Measurements from ENCODE around the gene RGS7. TPM values are rescaled to one million over a fixed set of nuclear protein-coding genes. Genes with fewer than 3 reads are reported as not detected.

The RGS7 gene
- total and polyA plus RNA-seq, 10 of the 15 experiments (the other 5 are each of a cell fraction or from before 2014, with no cell fraction given) = not detected

- TF ChIP-seq SUPT20H (IDR thresholded peaks at IDR 0.05; ENCODE audit: borderline replicate concordance, control insufficient read depth, low read depth, low read length) (no peak), ASH2L (IDR thresholded peaks at IDR 0.05; ENCODE audit: borderline replicate concordance, low read depth) (no peak), ELK1 (IDR thresholded peaks at IDR 0.05; ENCODE audit: low read depth, low read length) (no peak)
Observed at GRCh38 chr1:241203817-241204216, 153.2 kb downstream of the RGS7 start (continued).

GRCh38 chr1:241202401-241202800, 154.6 kb downstream of the RGS7 start:
- DNase-seq (ENCODE audit: low read depth, low spot score) (no peak), FAIRE-seq (no peak), ATAC-seq (no peak)
- SMC1A ChIA-PET (ENCODE audit: uncharacterized antibody, unreplicated experiment) = no interaction called here
- no TSS peak for BruUV-seq (replicated peaks)
- CTCF ChIA-PET = no interaction called here
- no peak overlapping the region for H3K9ac ChIP-seq (ENCODE audit: control insufficient read depth, insufficient read depth, low read length)
- intact Hi-C loops (cut with micrococcal nuclease; ENCODE audit: unreplicated experiment) (no loop called here), in situ Hi-C loops (cut with MboI) (no loop called here)
- H3K36me3 ChIP-seq (ENCODE audit: control insufficient read depth in 2 of 2, insufficient read depth in 2 of 2, low read length in 1 of 2) = no peaks in the 10 kb centered on the region
- no peaks in the 10 kb centered on the region for H4K20me1 ChIP-seq (ENCODE audit: control insufficient read depth, insufficient read depth)
- H2AFZ ChIP-seq (ENCODE audit: control insufficient read depth, low read depth, low read length) = no peak overlapping the region
- no peaks in the 10 kb centered on the region for H3K4me1 ChIP-seq (ENCODE audit: control insufficient read depth, insufficient read depth, low read length)
- RAD21 ChIA-PET (ENCODE audit: unreplicated experiment) = no interaction called here
- no peaks in the 10 kb centered on the region for H3K27me3 ChIP-seq (replicated peaks in 1 of 2; ENCODE audit: control insufficient read depth in 2 of 2, insufficient read depth in 2 of 2, low read length in 1 of 2)
- 5% methylated on average over 4 of the region's 4 CpGs for WGBS (ENCODE audit: insufficient coverage, insufficient replicate concordance, low lambda C conversion rate, missing lambda C conversion rate)
- no peak overlapping the region for H3K4me3 ChIP-seq
- no peak overlapping the region for H3K4me2 ChIP-seq (ENCODE audit: control insufficient read depth, insufficient read depth)
- H3K27ac ChIP-seq (ENCODE audit: control insufficient read depth, insufficient read depth) = no peak overlapping the region
- H3K9me3 ChIP-seq (replicated peaks; ENCODE audit: control insufficient read depth, insufficient read depth, low read length) = no peaks in the 10 kb centered on the region
- POLR2A ChIA-PET = no interaction called here
- no peaks in the 10 kb centered on the region for H3K79me2 ChIP-seq (ENCODE audit: control insufficient read depth, insufficient read depth, low read length)
- no peak for TF ChIP-seq ZNF207 (IDR thresholded peaks at IDR 0.05; ENCODE audit: borderline replicate concordance)
- TF ChIP-seq SMC3 (IDR thresholded peaks at IDR 0.05; ENCODE audit: borderline replicate concordance, low read length) = no peak
- no peak for TF ChIP-seq BCLAF1 (IDR thresholded peaks at IDR 0.05)
- TF ChIP-seq RAD51 (IDR thresholded peaks at IDR 0.05) = no peak
- no peak for TF ChIP-seq CEBPZ (IDR thresholded peaks at IDR 0.05; ENCODE audit: low read depth, low read length)
- TF ChIP-seq E2F4 (IDR thresholded peaks at IDR 0.05; ENCODE audit: low read depth, low read length) = no peak
- TF ChIP-seq SP1 (IDR thresholded peaks at IDR 0.05; ENCODE audit: low read depth, low read length) = no peak
- no peak for TF ChIP-seq MYC (IDR thresholded peaks at IDR 0.05; ENCODE audit: insufficient read depth, insufficient read length, insufficient replicate concordance, low read length, severe bottlenecking)
- TF ChIP-seq POLR2AphosphoS5 (IDR thresholded peaks at IDR 0.05; ENCODE audit: low read length) = no peak
- TF ChIP-seq CHD2 (IDR thresholded peaks at IDR 0.05; ENCODE audit: borderline replicate concordance, low read depth, low read length) = no peak
- no peak for TF ChIP-seq GABPA (IDR thresholded peaks at IDR 0.05; ENCODE audit: low read depth)
- TF ChIP-seq ZNF24 (IDR thresholded peaks at IDR 0.05) = no peak
- no peak for TF ChIP-seq POU2F2 (IDR thresholded peaks at IDR 0.05; ENCODE audit: borderline replicate concordance, low read depth, low read length)

Measured in GM12878 (cell line).